GM12878 (cell line): Measurements from ENCODE around the gene SH3D19. TPM values are rescaled to one million over a fixed set of nuclear protein-coding genes. Genes with fewer than 3 reads are reported as not detected.
A peak's percentile ranks its signal among the peaks of the same experiment; 100 is the strongest.

Experiments
- ATAC-seq: fragments of 200-7000 bp; cut with Tn5 transposase; 3 replicates; pipeline ENCODE4 v1.9.1; 2020; ENCODE audit warnings: mild to moderate bottlenecking, moderate library complexity
- BruUV-seq: library from RNA; stranded (reverse); fragments of 400-500 nt; replicated peaks from 2 replicates; lab custom pipeline; 2021; lab: Mats Ljungman, UMichigan
- CTCF ChIA-PET: fragments of 300-600 bp; sonication (Branson Sonifier 250); formaldehyde crosslinking; extraction: SDS; loops from one replicate; lab custom pipeline; 2021; ENCODE audit warnings: inconsistent platforms; lab: Yijun Ruan, JAX
- POLR2A ChIA-PET: fragments of 350-600 bp; formaldehyde crosslinking; extraction: SDS; loops from one replicate; lab custom pipeline; 2021; ENCODE audit warnings: inconsistent platforms; lab: Charles Lee
- RAD21 ChIA-PET: fragments of 300-600 bp; sonication (Branson Sonifier 250); formaldehyde crosslinking; loops from one replicate; lab custom pipeline; 2023; ENCODE audit warnings: antibody characterized with exemption; ENCODE audit not compliant: unreplicated experiment; lab: Charles Lee
- SMC1A ChIA-PET: fragments of 300-600 bp; sonication (Branson Sonifier 250); formaldehyde crosslinking; loops from one replicate; lab custom pipeline; 2023; ENCODE audit not compliant: unreplicated experiment, uncharacterized antibody; lab: Charles Lee
- DNase-seq: peaks from one replicate; pipeline ENCODE4 v3.0.0-alpha.2; 2011; ENCODE audit warnings: low read depth, low spot score
- FAIRE-seq: peaks from 3 replicates; lab custom pipeline; 2011; peaks lifted over from hg19 to GRCh38; lab: Jason Lieb, UNC
- H2AFZ ChIP-seq: 2 replicates; pipeline ENCODE4 v1.6.0; 2011; ENCODE audit warnings: low read depth, low read length, control low read depth; ENCODE audit not compliant: control insufficient read depth
- H3K27ac ChIP-seq: 2 replicates; pipeline ENCODE4 v1.5.1; 2011; ENCODE audit warnings: control low read depth; ENCODE audit not compliant: control insufficient read depth, insufficient read depth
- H3K27me3 ChIP-seq, 2 experiments: replicated peaks in 1 of 2; 2 replicates each; pipeline versions ENCODE4 v1.6.0 to v1.6.1; 2011; ENCODE audit warnings: low read length in 1 of 2; ENCODE audit not compliant: control insufficient read depth in 2 of 2, insufficient read depth in 2 of 2
- H3K36me3 ChIP-seq, 2 experiments: 2 replicates each; pipeline ENCODE4 v1.5.1; 2011; ENCODE audit warnings: low read length in 1 of 2; ENCODE audit not compliant: control insufficient read depth in 2 of 2, insufficient read depth in 2 of 2
- H3K4me1 ChIP-seq: 2 replicates; pipeline ENCODE4 v1.6.1; 2011; ENCODE audit warnings: mild to moderate bottlenecking, low read length, moderate library complexity, mixed read lengths; ENCODE audit not compliant: control insufficient read depth, insufficient read depth
- H3K4me2 ChIP-seq: 2 replicates; pipeline ENCODE4 v1.6.0; 2011; ENCODE audit warnings: control low read depth; ENCODE audit not compliant: control insufficient read depth, insufficient read depth
- H3K4me3 ChIP-seq: fragments of 200-600 bp; sonication (generic); 2 replicates; pipeline ENCODE4 v1.5.1; 2016
- H3K79me2 ChIP-seq: 2 replicates; pipeline ENCODE4 v1.6.0; 2011; ENCODE audit warnings: low read length; ENCODE audit not compliant: control insufficient read depth, insufficient read depth
- H3K9ac ChIP-seq: 2 replicates; pipeline ENCODE4 v1.8.0; 2011; ENCODE audit warnings: low read length, control low read depth, mixed read lengths; ENCODE audit not compliant: control insufficient read depth, insufficient read depth
- H3K9me3 ChIP-seq: replicated peaks from 3 replicates; pipeline ENCODE4 v1.5.1; 2011; ENCODE audit warnings: mild to moderate bottlenecking, low read length; ENCODE audit not compliant: control insufficient read depth, insufficient read depth
- H4K20me1 ChIP-seq: 2 replicates; pipeline ENCODE4 v1.6.0; 2011; ENCODE audit not compliant: control insufficient read depth, insufficient read depth
- FOS ChIP-seq: IDR thresholded peaks from 3 replicates; pipeline ENCODE4 v1.6.1; 2011; ENCODE audit warnings: borderline replicate concordance; ENCODE audit not compliant: insufficient read length; ENCODE audit errors: extremely low read depth
- MAX ChIP-seq: IDR thresholded peaks from 2 replicates; pipeline ENCODE4 v1.6.1; 2012; ENCODE audit warnings: low read depth, low read length, improper control_type of control experiment
- MYC ChIP-seq: IDR thresholded peaks from 2 replicates; pipeline ENCODE4 v1.6.1; 2011; ENCODE audit warnings: mild to moderate bottlenecking, low read length, moderate library complexity, inconsistent platforms; ENCODE audit not compliant: insufficient read depth, insufficient replicate concordance, insufficient read length, severe bottlenecking
- NR2F1 ChIP-seq: fragments of 450-650 bp; conservative IDR thresholded peaks from 2 replicates; pipeline ENCODE4 v1.6.1; 2017; ENCODE audit warnings: mild to moderate bottlenecking
- POLR2AphosphoS2 ChIP-seq: IDR thresholded peaks from 2 replicates; pipeline ENCODE4 v1.6.1; 2011; ENCODE audit warnings: low read depth, mild to moderate bottlenecking, low read length, improper control_type of control experiment, moderate library complexity
- RUNX3 ChIP-seq: IDR thresholded peaks from 2 replicates; pipeline ENCODE4 v1.6.1; 2012; ENCODE audit warnings: low read length, inconsistent platforms
- SIN3A ChIP-seq: IDR thresholded peaks from 2 replicates; pipeline ENCODE4 v1.6.1; 2012; ENCODE audit warnings: low read depth, low read length, improper control_type of control experiment
- SMC3 ChIP-seq: IDR thresholded peaks from 2 replicates; pipeline ENCODE4 v1.6.1; 2011; ENCODE audit warnings: low read length, improper control_type of control experiment, borderline replicate concordance
- YY1 ChIP-seq: IDR thresholded peaks from 2 replicates; pipeline ENCODE4 v1.6.1; 2011; ENCODE audit warnings: low read depth, mild to moderate bottlenecking, low read length
- ZBTB11 ChIP-seq: fragments of 450-650 bp; formaldehyde crosslinking; IDR thresholded peaks from 2 replicates; pipeline ENCODE4 v1.5.0; 2022; ENCODE audit warnings: mild to moderate bottlenecking, missing genetic modification characterization
- ZBTB4 ChIP-seq: fragments of 450-650 bp; formaldehyde crosslinking; IDR thresholded peaks from 2 replicates; pipeline ENCODE4 v1.4.0; 2022; ENCODE audit warnings: mild to moderate bottlenecking, moderate library complexity
- ZNF592 ChIP-seq: fragments of 450-650 bp; IDR thresholded peaks from 2 replicates; pipeline ENCODE4 v1.6.1; 2017; ENCODE audit warnings: mild to moderate bottlenecking, moderate library complexity
- WGBS: methylation state at CpG from one replicate; pipeline ENCODE4 v1.1.6; 2016; ENCODE audit warnings: low lambda C conversion rate; ENCODE audit not compliant: insufficient replicate concordance, insufficient coverage; ENCODE audit errors: missing lambda C conversion rate; 5-methylcytosine and 5-hydroxymethylcytosine counted together
- in situ Hi-C: fragments of 300-500 bp; cut with MboI; formaldehyde crosslinking; loops from 9 replicates; pipeline ENCODE4 v1.14.3; 2018; ENCODE audit warnings: mixed read lengths
- intact Hi-C: fragments of 100-400 bp; cut with micrococcal nuclease; formaldehyde crosslinking; loops from one replicate; pipeline ENCODE4 v1.14.2; 2022; ENCODE audit not compliant: unreplicated experiment
- polyA plus RNA-seq, 11 experiments: library from polyadenylated mRNA; depleted of rRNA in 4 of 11; unstranded in 6 of 11; stranded (reverse) in 5 of 11; fragments of >200 nt; fragmentation: Nextera tagmentation in 4 of 11; fragmentation: Illumina TruSeq in 1 of 11; extraction: Ambion mirVana in 4 of 11; extraction: Trizol in 1 of 11; gene quantifications; 1 replicate in 1 of 11; 2 replicates in 10 of 11; pipeline versions ENCODE4 v1.2.1 to v1.2.3, GENCODE V29; 2011 to 2016; ENCODE audit warnings: inconsistent platforms in 2 of 11, missing spikeins in 2 of 11, low read depth in 1 of 11
- total RNA-seq, 4 experiments: library from RNA; depleted of rRNA in 3 of 4; stranded (reverse); fragments of >200 nt in 3 of 4; fragmentation: Illumina TruSeq in 1 of 4; extraction: Trizol in 1 of 4; gene quantifications; 2 replicates each; pipeline versions ENCODE4 v1.2.1 to v1.2.3, GENCODE V29; 2013 to 2021

The SH3D19 gene
- total and polyA plus RNA-seq, 10 of the 15 experiments (the other 5 are each of a cell fraction or from before 2014, with no cell fraction given) = 0.03 to 6.9 (median 0.33) TPM; not detected in 3

- Histone ChIP-seq H4K20me1 (peaks cover 6% of the 10 kb centered on the region), H2AFZ (peak overlapping the region; percentile 80), H3K27me3 (no peaks in the 10 kb centered on the region), H3K27ac (peak overlapping the region; percentile 78), H3K4me1 (peaks cover 23% of the 10 kb centered on the region), H3K4me2 (peak overlapping the region; percentile 82), H3K4me3 (0 out of 2 replicates have a peak overlapping the region, but pooled peaks have one; percentile 5), H3K79me2 (peaks cover 33% of the 10 kb centered on the region), H3K36me3 (peaks cover 0 to 17% of the 10 kb centered on the region in 2 experiments; a peak in 2 of 4 replicates), H3K9ac (peak overlapping the region; percentile 69), H3K9me3 (no peaks in the 10 kb centered on the region)
- SMC1A ChIA-PET = interaction anchor here (1.0 to 3.1 kb wide), 8 partner anchors 20 to 230 kb away, joined by 3 to 14 read pairs (median 7); no protein-coding TSS in a partner anchor
- 83% methylated on average over 3 of the region's 3 CpGs for WGBS
- intact Hi-C loops (loop anchor here (5.0 kb wide), 2 partner anchors 45 to 65 kb away; no protein-coding TSS in a partner anchor), in situ Hi-C loops (no loop called here)
- CTCF ChIA-PET = interaction anchor here (0.6 to 2.5 kb wide), 6 partner anchors 9 to 68 kb away, joined by 3 to 7 read pairs (median 3); no protein-coding TSS in a partner anchor
- POLR2A ChIA-PET = interaction anchor here (0.7 to 3.2 kb wide), 2 partner anchors 82 to 110 kb away, joined by 3 to 17 read pairs; partner anchors contain the start of gene LRBA
- RAD21 ChIA-PET = interaction anchor here (1.0 to 2.6 kb wide), 6 partner anchors 20 to 155 kb away, joined by 3 to 13 read pairs (median 4); no protein-coding TSS in a partner anchor
- DNase-seq (no peak), ATAC-seq (no peak), FAIRE-seq (no peak)
- BruUV-seq = no TSS peak
- TF ChIP-seq RUNX3 = no peak
- TF ChIP-seq MYC = no peak
- no peak for TF ChIP-seq FOS
- no peak for TF ChIP-seq ZBTB4
- no peak for TF ChIP-seq SMC3
- no peak for TF ChIP-seq NR2F1
- no peak for TF ChIP-seq ZNF592
- no peak for TF ChIP-seq SIN3A
- TF ChIP-seq ZBTB11 = no peak
- no peak for TF ChIP-seq POLR2AphosphoS2
- no peak for TF ChIP-seq YY1
- TF ChIP-seq MAX = no peak
Measured at GRCh38 chr4:151097759-151098158, 227.6 kb downstream of the SH3D19 start.
